DMS 273 (cell line): ENCODE data around the gene SLC25A43.

Experiments used
- DNase-seq: peaks from one replicate; lab custom pipeline; 2025; ENCODE audit not compliant: unreplicated experiment; lab: John Stamatoyannopoulos, UW

SLC25A43 gene

DNA sequence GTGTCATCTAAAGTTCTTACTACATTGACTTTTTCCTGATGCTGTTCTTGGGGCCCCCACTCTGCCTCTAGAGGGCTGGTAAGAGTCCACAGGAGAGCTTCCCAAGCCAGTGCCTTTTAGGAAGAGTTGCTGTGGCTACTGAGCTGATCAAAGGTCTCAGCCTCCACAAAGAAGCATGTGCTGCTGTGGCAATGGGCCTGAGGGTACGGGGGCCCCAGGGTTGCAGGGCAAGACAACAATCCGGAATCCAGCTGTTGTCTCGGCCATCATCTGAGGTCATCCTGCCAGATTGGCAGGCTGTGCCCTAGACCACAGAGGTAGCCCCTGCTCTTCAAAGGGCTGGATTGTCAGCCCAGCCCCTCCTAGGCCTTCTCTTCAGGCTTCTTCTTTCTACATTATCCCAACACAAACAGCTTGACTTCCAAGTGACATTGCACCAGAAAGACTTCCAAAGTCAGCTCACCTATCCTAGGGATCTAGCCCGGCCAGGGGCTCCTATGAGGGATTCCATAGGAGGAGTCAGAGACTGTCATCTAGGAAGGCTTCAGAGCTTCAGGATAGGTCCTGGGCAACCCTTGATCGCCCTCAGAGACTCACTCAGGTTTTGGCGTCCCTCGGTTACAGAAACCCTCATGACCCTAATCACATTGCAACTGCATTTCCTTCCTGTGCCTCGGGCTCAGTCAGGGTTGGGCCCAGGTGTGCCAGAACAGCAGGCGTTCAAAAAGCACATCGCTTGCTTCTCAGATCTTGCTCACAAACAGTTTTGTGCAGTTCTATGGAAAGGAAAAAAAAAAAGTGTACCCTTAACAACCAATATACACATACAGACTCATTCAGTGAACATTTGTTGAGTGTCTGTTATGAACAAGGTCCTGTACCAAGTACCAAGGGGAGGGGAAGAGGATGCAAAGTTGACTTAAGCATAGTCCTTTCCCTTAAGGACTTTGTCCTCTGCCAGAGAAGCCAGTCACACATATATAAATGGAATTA lies 96.9 kb downstream of the SLC25A43 start:
- no peak for DNase-seq

DNA sequence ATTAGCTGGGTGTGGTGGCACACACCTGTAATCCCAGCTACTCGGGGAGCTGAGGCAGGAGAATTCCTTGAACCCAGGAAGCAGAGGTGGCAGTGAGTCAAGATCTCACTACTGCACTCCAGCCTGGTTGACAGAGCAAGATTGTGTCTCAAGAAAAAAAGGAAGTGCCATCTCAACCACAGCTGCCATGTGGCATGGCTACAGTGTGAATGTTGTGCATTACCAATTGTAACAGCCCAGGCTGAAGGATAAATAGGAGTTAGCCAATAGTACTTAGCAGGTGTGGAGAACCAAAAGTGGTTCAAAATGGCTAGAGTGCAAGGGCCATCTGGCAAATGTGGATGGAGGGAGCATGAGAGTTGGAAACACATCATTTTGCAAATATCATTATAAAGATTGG lies 98.0 kb downstream of the SLC25A43 start:
- no peak for DNase-seq

DNA sequence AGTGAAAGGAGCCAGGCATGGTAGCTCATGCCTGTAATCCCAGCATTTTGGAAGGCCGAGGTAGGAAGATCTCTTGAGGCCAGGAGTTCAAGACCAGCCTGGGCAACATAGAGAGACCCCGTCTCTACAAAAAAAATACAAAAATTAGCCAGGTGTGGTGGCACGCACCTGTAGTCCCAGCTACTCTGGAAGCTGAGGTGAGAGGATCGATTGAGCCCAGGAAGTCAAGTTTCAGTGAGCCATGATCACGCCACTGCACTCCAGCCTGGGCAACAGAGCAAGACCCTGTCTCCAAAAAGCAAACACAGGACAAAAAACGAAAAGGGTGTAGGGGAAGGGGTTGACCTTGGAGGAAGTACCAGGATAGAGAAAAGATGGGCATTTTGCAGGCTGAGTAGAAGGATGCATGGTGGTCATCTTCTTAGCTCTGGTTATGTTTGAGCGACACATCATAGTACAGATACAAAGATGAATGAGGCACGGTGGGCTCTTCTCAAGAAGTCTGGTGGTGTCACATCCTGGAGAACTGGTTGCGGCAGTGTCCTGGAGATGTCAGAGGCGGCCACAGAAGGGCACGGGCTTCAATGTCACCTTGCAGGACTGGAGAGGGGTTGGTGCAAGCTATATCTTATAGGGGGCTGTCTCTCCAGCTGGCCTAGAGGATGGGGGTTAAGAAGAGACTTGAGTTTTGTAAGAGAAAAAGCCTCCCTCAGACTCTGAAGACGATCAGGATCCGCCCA lies 101.1 kb downstream of the SLC25A43 start:
- DNase-seq: no peak

DNA sequence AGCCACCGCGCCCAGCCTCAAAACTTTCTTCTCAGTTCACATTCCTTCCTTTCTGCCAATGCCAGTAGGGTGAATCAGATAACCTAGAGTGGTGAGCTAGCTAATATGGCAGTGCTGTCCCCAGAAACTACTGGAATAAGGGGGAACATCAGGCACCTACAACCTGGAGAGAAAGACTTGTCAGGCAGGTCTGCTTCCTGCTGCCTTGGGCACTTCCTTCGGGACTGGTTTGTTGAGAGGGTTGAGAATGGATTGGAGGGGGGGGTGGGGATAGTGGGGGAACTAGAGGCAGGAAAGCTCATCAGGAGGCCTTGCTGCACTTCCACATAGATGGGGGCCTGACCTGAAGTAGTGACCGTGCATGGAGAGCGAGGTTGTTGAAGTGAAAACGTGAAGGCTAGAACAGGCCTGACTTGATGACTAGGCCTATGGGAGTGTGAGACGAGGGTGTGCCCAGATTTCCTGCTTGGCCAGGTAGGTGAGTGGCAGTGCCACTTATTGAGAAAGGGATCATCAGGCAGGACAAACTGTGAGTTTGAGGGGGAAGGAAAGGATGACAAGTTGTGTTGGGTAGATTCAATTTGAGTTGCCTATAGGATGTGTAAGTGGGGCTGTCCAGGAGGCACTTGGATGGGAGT lies 102.5 kb downstream of the SLC25A43 start:
- no peak for DNase-seq

DNA sequence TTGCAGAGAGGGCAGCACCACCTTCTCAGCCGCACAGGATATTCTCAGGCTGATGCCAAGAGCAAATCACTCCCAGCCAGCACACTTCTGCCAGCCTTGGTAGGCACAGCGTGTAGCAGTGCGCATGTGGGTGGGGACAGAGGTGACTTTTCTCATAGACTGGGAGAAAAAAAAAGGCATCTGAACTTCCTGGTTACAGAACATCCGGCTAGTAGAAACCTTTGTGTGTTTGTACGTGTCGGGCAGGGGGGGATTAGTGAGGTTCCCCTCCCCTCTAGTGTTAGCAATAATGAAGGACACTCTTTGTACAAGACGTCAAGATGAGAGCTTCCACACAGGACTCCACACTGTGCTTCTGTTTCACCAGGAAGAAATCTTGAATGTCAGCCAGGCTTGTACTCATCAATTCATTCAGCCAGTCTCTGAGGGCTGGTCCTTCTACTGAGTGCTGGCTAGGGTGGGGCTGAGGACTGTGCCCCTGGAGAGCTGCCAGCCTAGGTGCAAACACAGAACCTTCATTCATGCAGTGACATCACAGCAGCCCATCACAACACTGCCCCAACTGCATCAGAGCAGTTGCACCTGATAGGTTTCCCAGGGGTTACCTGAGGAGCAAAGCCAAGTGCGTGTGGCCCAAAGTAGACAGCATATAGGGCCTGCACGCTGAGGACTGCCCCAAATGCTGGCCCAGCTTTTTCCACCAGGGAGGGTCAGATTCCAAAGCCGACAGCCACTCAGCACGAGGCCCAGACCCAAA lies 103.8 kb downstream of the SLC25A43 start:
- DNase-seq: no peak

DNA sequence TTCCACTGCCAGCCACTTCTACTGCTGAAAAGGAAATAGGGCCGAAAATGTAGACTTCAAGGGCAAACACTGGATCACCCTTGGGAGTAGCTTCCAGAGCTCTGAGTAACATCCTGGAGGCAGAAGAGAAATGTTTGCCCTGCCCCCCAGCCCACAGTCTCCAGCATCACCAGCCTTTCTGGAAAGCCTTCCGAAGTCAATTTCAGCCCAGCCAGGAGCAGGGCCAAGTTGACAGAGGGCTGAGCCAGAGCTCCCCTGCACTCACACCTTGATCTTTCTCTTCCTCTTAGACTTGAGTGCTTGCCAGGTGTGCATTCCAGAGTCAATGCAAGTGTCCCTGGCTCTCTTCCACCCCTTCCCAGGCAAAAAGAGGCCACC lies 104.3 kb downstream of the SLC25A43 start:
- DNase-seq: no peak
